ES-I3 (cell line): ENCODE results near the gene CYP4F8.
"Not testable (repeated sequence)": the region's sequence is repeated elsewhere in the genome, so short reads cannot be mapped to it uniquely, and the experiment has no call there.

Experiments used
- H3K36me3 ChIP-seq: 2 replicates; pipeline ENCODE4 v1.6.1; 2013; ENCODE audit warnings: mild to moderate bottlenecking, low read length, control low read depth, moderate library complexity; ENCODE audit not compliant: insufficient read depth
- H3K4me1 ChIP-seq: 2 replicates; pipeline ENCODE4 v1.6.1; 2013; ENCODE audit warnings: mild to moderate bottlenecking, control low read depth, low read length; ENCODE audit not compliant: insufficient read depth
- H3K9ac ChIP-seq: 2 replicates; pipeline ENCODE4 v1.6.1; 2013; ENCODE audit warnings: low read depth, mild to moderate bottlenecking, low read length, moderate library complexity
- H3K9me3 ChIP-seq: 2 replicates; pipeline ENCODE4 v1.6.1; 2013; ENCODE audit warnings: mild to moderate bottlenecking, low read length, moderate library complexity; ENCODE audit not compliant: control insufficient read depth, insufficient read depth

The CYP4F8 gene

DNA sequence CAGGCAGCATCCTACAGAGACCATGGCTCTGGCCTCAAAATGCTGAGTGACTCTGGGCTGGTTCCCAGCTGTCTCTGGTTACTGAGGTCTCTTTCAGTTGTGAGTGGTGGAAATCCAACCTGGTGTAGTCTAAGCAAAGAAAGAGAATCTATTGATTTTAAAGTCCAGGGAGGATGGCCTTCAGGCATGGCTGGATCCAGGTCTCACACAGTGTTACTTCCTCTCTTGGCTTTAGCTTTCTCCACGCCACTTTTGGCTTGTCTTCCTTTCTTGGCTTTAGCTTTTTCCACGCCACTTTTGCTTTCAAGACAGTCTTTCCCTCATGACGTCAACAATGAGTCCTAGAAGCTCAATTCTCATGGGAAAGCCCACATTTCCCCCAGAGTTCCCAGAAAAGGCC lies 29.8 kb downstream of the CYP4F8 start:
- H3K36me3 ChIP-seq, result no peaks in the 10 kb centered on the region
- no peaks in the 10 kb centered on the region for H3K9me3 ChIP-seq
- no peaks in the 10 kb centered on the region for H3K4me1 ChIP-seq
- H3K9ac ChIP-seq, result no peak overlapping the region

DNA sequence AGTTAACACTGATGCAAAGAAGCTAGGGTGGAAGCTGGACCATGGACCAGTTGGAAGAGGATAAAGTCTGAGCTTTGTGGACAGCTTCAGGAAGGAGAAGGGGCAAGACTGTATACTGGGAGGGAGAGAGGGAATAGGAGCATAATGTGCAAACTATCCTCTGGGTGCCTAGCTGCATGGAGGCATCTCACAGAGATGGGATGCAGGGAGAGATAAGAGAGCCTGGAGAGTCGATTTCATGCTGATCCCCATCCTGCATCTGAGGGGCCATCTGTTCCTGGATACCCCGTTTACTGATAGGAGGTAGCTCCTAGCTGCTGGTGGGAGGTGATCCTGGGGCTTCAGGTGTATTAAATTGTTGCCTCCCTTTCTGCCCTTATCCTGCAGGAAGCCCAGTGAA lies 34.5 kb downstream of the CYP4F8 start:
- H3K9me3 ChIP-seq, result no peaks in the 10 kb centered on the region
- H3K36me3 ChIP-seq, result no peaks in the 10 kb centered on the region
- no peaks in the 10 kb centered on the region for H3K4me1 ChIP-seq
- H3K9ac ChIP-seq, result no peak overlapping the region

DNA sequence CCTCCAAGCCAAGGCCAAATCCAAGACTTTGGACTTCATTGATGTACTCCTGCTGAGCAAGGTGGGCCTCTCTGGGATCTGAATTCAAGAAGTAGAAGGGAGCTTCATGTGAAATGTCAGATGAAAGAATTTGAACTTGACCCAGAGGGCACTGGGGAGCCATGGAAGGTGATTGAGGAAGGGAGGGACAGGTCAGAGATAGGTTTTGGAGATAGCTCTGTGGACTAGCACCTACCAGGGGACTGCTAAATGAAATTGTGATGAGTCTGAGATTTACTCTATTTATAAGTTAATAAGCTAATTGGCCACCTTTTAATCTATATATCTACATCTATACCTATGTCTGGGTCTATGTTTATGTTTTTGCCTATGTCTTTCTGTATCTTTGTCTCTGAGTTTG lies 35.1 kb downstream of the CYP4F8 start:
- H3K9me3 ChIP-seq, H3K9ac ChIP-seq, H3K36me3 ChIP-seq, H3K4me1 ChIP-seq: not testable (repeated sequence)

DNA sequence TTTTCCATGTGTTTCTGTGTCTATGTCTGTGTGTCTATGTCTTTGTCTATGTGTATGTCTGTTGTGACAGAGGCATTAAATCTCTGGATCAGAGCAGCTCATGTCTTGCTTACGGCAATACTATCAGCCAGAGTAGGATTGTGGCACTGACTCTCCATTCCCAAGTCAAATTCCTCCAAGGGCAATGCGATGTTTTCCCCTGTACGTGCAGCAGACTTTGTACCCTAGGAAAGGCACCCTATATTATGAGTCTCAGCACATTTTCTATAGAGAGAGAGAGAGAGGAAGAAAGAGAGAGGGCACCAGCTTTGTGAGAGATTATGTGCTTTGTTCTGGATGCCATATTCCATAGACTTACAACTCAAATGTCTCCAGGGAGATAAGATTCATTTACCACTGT lies 36.8 kb downstream of the CYP4F8 start:
- H3K9me3 ChIP-seq, result no peaks in the 10 kb centered on the region
- no peaks in the 10 kb centered on the region for H3K4me1 ChIP-seq
- H3K36me3 ChIP-seq, result no peaks in the 10 kb centered on the region
- no peak overlapping the region for H3K9ac ChIP-seq

DNA sequence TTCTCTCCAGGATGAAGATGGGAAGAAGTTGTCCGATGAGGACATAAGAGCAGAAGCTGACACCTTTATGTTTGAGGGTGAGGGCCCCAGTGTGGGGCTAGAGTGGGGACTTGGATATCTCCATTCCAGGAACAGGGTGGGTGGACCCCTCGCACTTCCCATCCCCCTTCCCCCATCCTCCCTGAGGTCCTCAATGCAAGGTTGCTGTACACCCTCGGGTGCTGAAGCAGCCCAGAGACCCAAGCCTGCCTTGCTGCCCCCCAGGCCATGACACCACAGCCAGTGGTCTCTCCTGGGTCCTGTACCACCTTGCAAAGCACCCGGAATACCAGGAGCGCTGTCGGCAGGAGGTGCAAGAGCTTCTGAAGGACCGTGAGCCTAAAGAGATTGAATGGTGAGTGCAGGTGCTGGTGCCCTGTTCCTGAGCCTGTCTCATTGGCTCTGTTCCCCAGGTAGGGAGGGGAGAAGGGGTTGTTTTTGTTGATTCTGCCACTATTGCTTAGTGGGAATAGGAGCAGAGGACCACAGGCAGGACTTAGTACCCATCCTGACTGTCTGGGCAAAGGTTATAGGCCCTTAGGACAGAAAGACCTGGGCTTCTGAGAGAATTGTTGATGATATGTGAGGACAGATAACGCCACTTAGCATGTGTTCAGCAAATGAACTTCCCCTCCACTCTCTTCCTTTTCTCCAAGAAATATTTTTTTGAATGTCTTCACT lies 37.7 kb downstream of the CYP4F8 start:
- H3K9ac ChIP-seq, result no peak overlapping the region
- H3K36me3 ChIP-seq, result no peaks in the 10 kb centered on the region
- H3K9me3 ChIP-seq, result no peaks in the 10 kb centered on the region
- H3K4me1 ChIP-seq, result no peaks in the 10 kb centered on the region

DNA sequence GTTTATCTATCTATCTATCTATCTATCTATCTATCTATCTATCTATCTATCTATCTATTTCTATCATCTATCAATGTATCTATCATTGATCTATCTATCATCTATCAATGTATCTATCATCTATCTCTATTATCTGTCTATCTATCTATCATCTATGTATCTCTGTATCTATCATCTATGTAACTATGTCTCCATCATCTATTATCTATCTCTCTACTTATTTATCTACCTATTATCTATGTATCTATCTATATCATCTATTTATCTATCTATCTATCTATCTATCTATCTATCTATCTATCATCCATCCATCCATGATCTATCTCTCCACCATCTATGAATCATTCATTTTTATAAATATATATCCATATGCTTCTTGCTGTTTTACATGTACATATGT lies 41.4 kb downstream of the CYP4F8 start:
- H3K9ac ChIP-seq, result no peak overlapping the region
- no peaks in the 10 kb centered on the region for H3K9me3 ChIP-seq
- H3K4me1 ChIP-seq, result no peaks in the 10 kb centered on the region
- H3K36me3 ChIP-seq, result no peaks in the 10 kb centered on the region

DNA sequence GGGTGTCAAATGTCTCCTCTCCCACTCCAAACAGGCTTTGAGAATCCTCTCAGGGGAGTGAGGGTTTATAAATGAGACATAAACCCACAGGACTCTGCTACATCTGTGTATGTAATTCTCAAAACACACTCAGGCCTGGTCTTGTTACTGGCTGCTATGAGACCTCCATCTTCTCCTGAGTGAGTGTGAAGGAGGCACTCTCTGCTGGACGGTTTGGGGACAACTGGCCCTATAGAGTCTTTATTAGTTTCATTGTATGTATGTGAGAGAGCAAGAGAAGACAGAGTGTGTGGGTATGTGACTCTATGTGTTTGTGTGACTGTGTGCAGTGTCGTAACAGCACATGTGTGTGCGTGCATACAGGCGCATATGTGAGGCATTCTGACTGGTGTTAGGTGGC lies 48.2 kb downstream of the CYP4F8 start:
- Histone ChIP-seq H3K9ac (no peak overlapping the region), H3K36me3 (no peaks in the 10 kb centered on the region), H3K9me3 (no peaks in the 10 kb centered on the region), H3K4me1 (no peaks in the 10 kb centered on the region)

DNA sequence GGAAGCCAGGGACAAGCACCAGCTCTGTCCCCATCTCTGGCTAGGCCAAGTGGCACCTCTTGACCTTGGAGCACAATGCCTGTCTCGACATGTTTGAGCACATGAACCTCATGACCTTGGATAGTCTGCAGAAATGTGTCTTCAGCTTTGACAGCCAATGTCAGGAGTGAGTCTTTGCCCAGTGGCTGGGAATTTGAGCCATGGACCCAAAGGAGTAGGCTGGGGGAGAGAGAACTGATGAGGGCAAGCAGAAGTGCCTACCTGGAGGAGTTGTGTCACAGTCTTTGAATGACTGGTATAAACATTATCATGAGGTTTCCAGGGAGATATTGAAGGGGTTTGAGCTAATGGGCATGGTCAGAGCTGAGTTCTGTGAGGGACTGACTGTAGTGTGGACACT lies 51.2 kb downstream of the CYP4F8 start:
- Histone ChIP-seq H3K4me1 (no peaks in the 10 kb centered on the region), H3K9me3 (no peaks in the 10 kb centered on the region), H3K9ac (no peak overlapping the region), H3K36me3 (no peaks in the 10 kb centered on the region)

DNA sequence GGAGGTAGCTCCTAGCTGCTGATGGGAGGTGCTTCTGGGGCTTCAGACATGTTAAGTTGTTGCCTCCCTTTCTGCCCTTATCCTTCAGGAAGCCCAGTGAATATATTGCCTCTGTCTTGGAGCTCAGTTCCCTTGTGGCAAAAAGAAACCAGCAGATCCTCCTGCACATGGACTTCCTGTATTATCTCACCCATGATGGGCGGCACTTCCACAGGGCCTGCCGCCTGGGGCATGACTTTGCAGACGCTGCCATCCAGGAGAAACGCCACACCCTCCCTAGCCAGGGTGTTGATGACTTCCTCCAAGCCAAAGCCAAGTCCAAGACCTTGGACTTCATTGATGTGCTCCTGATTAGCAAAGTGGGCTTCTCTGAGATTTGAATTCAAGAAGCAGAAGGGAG lies 51.9 kb downstream of the CYP4F8 start:
- Histone ChIP-seq H3K4me1 (no peaks in the 10 kb centered on the region), H3K9me3 (no peaks in the 10 kb centered on the region), H3K36me3 (no peaks in the 10 kb centered on the region), H3K9ac (no peak overlapping the region)

DNA sequence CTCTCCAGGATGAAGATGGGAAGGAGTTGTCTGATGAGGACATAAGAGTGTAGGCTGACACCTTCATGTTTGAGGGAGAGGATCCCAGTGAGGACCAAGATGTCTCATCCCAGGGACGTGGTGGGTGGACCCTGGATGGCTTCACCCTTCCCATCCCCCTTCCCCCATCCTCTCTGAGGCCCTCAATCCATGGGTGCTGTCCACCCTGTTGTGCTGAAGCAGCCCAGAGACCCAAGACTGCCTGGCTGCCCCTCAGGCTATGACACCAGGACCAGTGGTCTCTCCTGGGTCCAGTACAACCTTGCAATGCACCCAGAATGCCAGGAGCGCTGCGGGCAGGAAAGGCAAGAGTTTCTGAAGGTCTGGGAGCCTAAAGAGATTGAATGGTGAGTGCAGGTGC lies 54.4 kb downstream of the CYP4F8 start:
- no peak overlapping the region for H3K9ac ChIP-seq

DNA sequence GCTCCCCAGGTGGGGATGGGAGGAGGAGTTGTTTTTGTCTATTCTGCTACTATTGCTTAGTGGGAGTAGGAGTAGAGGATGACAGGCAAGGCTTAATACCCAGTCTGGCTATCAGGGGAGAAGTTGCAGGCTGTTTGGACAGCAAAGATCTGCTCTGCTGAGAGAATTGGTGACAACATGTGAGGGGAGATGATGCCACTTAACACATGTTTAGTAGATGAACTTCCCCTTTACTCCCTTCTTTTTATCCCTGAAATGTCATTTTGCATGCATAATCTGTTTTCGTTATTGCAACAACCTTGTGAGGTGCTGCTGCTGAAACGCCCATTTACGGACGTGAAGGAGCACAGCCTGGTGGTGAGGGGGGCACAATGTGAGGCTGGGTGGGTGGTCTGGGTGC lies 54.9 kb downstream of the CYP4F8 start:
- no peaks in the 10 kb centered on the region for H3K36me3 ChIP-seq
- H3K4me1 ChIP-seq, result no peaks in the 10 kb centered on the region
- no peaks in the 10 kb centered on the region for H3K9me3 ChIP-seq
- no peak overlapping the region for H3K9ac ChIP-seq

More for the DNA sequence above, 54.4 kb downstream of the CYP4F8 start:
- Histone ChIP-seq H3K36me3 (no peaks in the 10 kb centered on the region), H3K4me1 (no peaks in the 10 kb centered on the region), H3K9me3 (no peaks in the 10 kb centered on the region)

DNA sequence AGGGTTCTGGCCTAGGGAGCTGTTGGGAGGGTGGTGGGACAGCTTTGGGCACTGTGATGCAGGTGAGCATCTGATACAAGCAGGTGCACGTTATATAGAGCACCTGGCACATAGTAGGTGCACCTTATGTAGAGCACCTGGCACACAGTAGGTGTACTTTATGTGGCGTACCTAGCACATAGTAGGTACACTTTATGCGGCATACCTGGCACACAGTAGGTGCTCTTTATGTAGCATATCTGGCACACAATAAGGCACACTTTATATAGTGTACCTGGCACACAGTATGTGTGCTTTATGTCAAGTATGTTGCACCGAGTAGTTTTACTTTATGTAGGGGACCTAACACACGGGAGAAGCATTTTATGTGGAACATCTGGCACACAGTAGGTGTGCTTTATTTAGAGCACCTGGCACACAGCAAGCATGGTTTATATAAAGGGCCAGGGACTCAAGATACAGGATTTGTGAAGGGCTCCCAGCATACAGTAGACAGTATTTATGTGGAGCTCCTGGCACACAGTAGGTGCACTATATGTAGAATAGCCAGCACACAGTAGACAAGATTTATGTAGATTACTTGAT lies 56.3 kb downstream of the CYP4F8 start:
- no peak overlapping the region for H3K9ac ChIP-seq
- H3K9me3 ChIP-seq, result no peaks in the 10 kb centered on the region
- no peaks in the 10 kb centered on the region for H3K36me3 ChIP-seq
- H3K4me1 ChIP-seq, result no peaks in the 10 kb centered on the region

DNA sequence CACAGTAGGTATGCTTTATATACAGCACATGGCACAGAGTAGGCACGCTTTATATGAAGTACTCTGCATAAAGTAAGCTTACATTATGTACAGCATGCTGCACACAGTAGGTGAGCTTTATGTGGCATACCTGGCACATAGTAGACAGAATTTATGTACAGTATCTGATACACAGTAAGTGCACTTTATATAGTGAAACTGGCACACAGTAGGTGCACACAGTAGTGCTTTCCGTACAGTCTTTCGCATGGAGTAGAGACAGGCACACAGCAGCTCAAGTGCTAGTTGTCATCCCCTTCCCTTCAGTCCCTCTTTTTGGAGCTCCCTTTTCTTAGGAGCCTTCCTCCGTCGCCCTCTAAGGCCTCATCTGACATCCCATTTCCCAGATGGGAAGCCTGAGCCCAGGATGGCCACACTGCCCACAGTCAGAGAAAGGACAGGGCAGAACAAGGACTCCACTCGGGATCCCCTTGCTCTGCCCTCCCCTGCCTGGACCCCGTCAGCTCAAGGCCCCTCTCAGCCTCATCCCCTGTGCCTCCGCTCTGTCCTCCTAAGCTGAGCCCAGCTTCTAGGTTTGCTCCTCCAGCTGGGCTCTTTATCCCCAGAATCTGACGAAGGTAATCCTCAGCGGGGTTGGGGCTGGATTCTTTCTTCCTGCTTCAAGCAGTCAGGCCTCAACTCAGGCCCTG lies 57.0 kb downstream of the CYP4F8 start:
- no peak overlapping the region for H3K9ac ChIP-seq
- no peaks in the 10 kb centered on the region for H3K36me3 ChIP-seq
- H3K4me1 ChIP-seq, result no peaks in the 10 kb centered on the region
- H3K9me3 ChIP-seq, result no peaks in the 10 kb centered on the region

DNA sequence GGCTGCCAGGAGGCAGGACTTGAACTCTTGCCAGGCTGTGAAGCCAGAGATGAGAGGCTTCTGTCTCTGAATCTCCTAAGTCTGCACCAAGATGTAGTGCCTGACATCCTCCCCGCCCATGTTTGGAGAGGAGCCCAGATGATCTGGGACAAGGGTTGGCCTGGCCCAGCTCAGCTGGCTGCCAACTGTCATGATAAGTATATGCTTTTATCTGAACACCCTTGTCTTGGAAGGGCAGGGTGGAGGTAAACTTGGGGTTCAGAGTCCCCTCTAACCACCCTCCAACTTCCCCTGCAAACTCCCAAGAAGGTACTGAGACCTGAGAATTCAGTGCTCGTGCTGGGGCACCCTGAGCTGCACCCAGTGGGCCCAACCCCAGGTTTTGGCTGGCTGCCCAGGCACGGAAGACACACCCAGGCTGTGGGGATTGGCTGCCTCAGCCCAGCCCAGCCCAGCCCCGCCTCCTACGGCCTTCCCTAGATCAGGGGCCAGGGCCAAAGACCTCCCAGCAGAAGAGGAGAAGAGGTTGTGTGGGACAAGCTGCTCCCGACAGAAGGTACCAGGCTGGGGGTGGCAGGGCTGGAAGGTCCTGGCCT lies 57.7 kb downstream of the CYP4F8 start, which contains the start of gene CYP4F12:
CYP4F12 (plus strand) TSS at position 508 of the 596 bp plus-strand sequence. CDS start 443 bp downstream, outside the sequence.
- Histone ChIP-seq H3K36me3 (no peaks in the 10 kb centered on the region), H3K9ac (no peak within 1 kb of the TSS), H3K9me3 (no peaks in the 10 kb centered on the region), H3K4me1 (no peaks in the 10 kb centered on the region)
